Right cardiac atrium (tissue), 5 donors: ENCODE data around the gene NEXMIF. TPM values are rescaled to one million over a fixed set of nuclear protein-coding genes. Genes with fewer than 3 reads are reported as not detected.
"Not testable (repeated sequence)": the region's sequence is repeated elsewhere in the genome, so short reads cannot be mapped to it uniquely, and the experiment has no call there.

Source experiments
- ATAC-seq, 2 donors: fragments of 200-7000 bp; cut with Tn5 transposase; one replicate each; pipeline versions ENCODE4 v1.8.0 to v1.9.1; 2020; ENCODE audit warnings: moderate library complexity in 2 of 2, mild to moderate bottlenecking in 1 of 2
- DNase-seq, 3 donors: peaks; one replicate each; pipeline ENCODE4 v3.0.0-alpha.2; 2020
- H3K27ac ChIP-seq: one replicate; pipeline ENCODE4 v1.5.1; 2013; ENCODE audit warnings: mild to moderate bottlenecking, low read length, control low read depth, moderate library complexity
- H3K27me3 ChIP-seq: one replicate; pipeline ENCODE4 v1.6.1; 2013; ENCODE audit not compliant: control insufficient read depth, insufficient read depth
- H3K4me1 ChIP-seq: one replicate; pipeline ENCODE4 v1.6.1; 2013; ENCODE audit warnings: low read length; ENCODE audit not compliant: control insufficient read depth, insufficient read depth
- H3K4me3 ChIP-seq: one replicate; pipeline ENCODE4 v1.5.1; 2013; ENCODE audit warnings: low read length, control low read depth
- H3K9me3 ChIP-seq: one replicate; pipeline ENCODE4 v1.6.1; 2013; ENCODE audit warnings: low read length; ENCODE audit not compliant: control insufficient read depth
- WGBS: extraction: QIAGEN DNeasy Blood & Tissue Kit; methylation state at CpG from one replicate; pipeline ENCODE4 v1.1.7; 2013; 5-methylcytosine and 5-hydroxymethylcytosine counted together
- intact Hi-C, 4 donors: fragments of 100-400 bp; cut with DNase I; formaldehyde crosslinking; loops; one replicate each; pipeline versions ENCODE4 v1.11.0 to v1.14.0; 2022 to 2023
- polyA plus RNA-seq: library from polyadenylated mRNA; stranded (reverse); fragments of 200-250 nt; gene quantifications from one replicate; pipeline ENCODE4 v1.2.3, GENCODE V29; 2013
- total RNA-seq, 4 donors: library from RNA; stranded (reverse); fragmentation: NEBNext Ultra II Directional; extraction: Animal tissue kit (Norgen Biotek cat#: 25700); gene quantifications; one replicate each; pipeline ENCODE4 v1.2.1, GENCODE V29; 2021
- donor health status: healthy with polysubstance abuse.
- donor health status: DM: no; HTN: yes; CAD: no.
- donor health status: DM: no; HTN: no; CAD: no.
- donor health status: DM: no; HTN: yes; CAD: no; lungs with severe emphysema.
- donor health status: DM: yes; HTN: yes; CAD: no.

The NEXMIF gene
- total and polyA plus RNA-seq, 5 donors, result under 0.01 to 0.31 (median 0.26) TPM

- Histone ChIP-seq H3K4me3 (no peak overlapping the region), H3K4me1 (no peaks in the 10 kb centered on the region), H3K27me3 (no peaks in the 10 kb centered on the region), H3K27ac (no peak overlapping the region), H3K9me3 (no peaks in the 10 kb centered on the region)
- no peak for ATAC-seq
- no peak for DNase-seq
- intact Hi-C loops, result no loop called here
- 33% methylated on average over 1 of the region's 1 CpG for WGBS
Measured at GRCh38 chrX:74788545-74789086, 136.6 kb downstream of the NEXMIF start.

GRCh38 chrX:74784629-74785028, 140.6 kb downstream of the NEXMIF start:
- no peak overlapping the region for H3K27ac ChIP-seq
- H3K4me3 ChIP-seq, result no peak overlapping the region
- no peak for ATAC-seq
- DNase-seq, result no peak
- WGBS, result 70% methylated on average over 3 of the region's 3 CpGs
- no peaks in the 10 kb centered on the region for H3K27me3 ChIP-seq
- no peaks in the 10 kb centered on the region for H3K4me1 ChIP-seq
- intact Hi-C loops, result no loop called here
- no peaks in the 10 kb centered on the region for H3K9me3 ChIP-seq

GRCh38 chrX:74781507-74782034, 143.7 kb downstream of the NEXMIF start:
- no peaks in the 10 kb centered on the region for H3K9me3 ChIP-seq
- ATAC-seq (no peak), DNase-seq (no peak)
- 73% methylated on average over 1 of the region's 1 CpG for WGBS
- H3K27me3 ChIP-seq, result no peaks in the 10 kb centered on the region
- H3K4me1 ChIP-seq, result no peaks in the 10 kb centered on the region
- no peak overlapping the region for H3K4me3 ChIP-seq
- no peak overlapping the region for H3K27ac ChIP-seq
- intact Hi-C loops, result no loop called here

GRCh38 chrX:74779175-74779574, 146.1 kb downstream of the NEXMIF start:
- H3K27me3 ChIP-seq, result no peaks in the 10 kb centered on the region
- DNase-seq (no peak), ATAC-seq (no peak)
- no peaks in the 10 kb centered on the region for H3K4me1 ChIP-seq
- H3K4me3 ChIP-seq, result no peak overlapping the region
- no peaks in the 10 kb centered on the region for H3K9me3 ChIP-seq
- 76% methylated on average over 3 of the region's 3 CpGs for WGBS
- intact Hi-C loops, result no loop called here
- H3K27ac ChIP-seq, result no peak overlapping the region

GRCh38 chrX:74774988-74775387, 150.3 kb downstream of the NEXMIF start:
- intact Hi-C loops, result no loop called here
- Histone ChIP-seq H3K4me3 (no peak overlapping the region), H3K4me1 (no peaks in the 10 kb centered on the region), H3K27me3 (no peaks in the 10 kb centered on the region), H3K9me3 (no peaks in the 10 kb centered on the region), H3K27ac (no peak overlapping the region)
- DNase-seq, result no peak
- 50% methylated on average over 1 of the region's 1 CpG for WGBS
- ATAC-seq, result no peak

- Histone ChIP-seq H3K27ac (no peak overlapping the region), H3K4me1 (no peaks in the 10 kb centered on the region), H3K4me3 (no peak overlapping the region), H3K9me3 (no peaks in the 10 kb centered on the region), H3K27me3 (no peaks in the 10 kb centered on the region)
- intact Hi-C loops, result no loop called here
- DNase-seq, result no peak
- 84% methylated on average over 3 of the region's 3 CpGs for WGBS
- ATAC-seq, result no peak
Measured at GRCh38 chrX:74736450-74736849, 188.8 kb downstream of the NEXMIF start.

- DNase-seq (no peak), ATAC-seq (no peak)
- Histone ChIP-seq H3K4me3 (no peak overlapping the region), H3K9me3 (no peaks in the 10 kb centered on the region), H3K4me1 (no peaks in the 10 kb centered on the region), H3K27me3 (no peaks in the 10 kb centered on the region), H3K27ac (no peak overlapping the region)
- WGBS, result 81% methylated on average over 2 of the region's 2 CpGs
- intact Hi-C loops, result no loop called here
Measured at GRCh38 chrX:74705269-74705668, 220.0 kb downstream of the NEXMIF start.

- DNase-seq, ATAC-seq, H3K9me3 ChIP-seq, H3K4me1 ChIP-seq, intact Hi-C loops, H3K27ac ChIP-seq, H3K4me3 ChIP-seq, H3K27me3 ChIP-seq: not testable (repeated sequence)
- 86% methylated on average over 2 of the region's 2 CpGs for WGBS
Measured at GRCh38 chrX:74701343-74701742, 223.9 kb downstream of the NEXMIF start.

- no peaks in the 10 kb centered on the region for H3K9me3 ChIP-seq
- H3K27ac ChIP-seq, result no peak overlapping the region
- WGBS, result 54% methylated on average over 2 of the region's 2 CpGs
- no peaks in the 10 kb centered on the region for H3K4me1 ChIP-seq
- intact Hi-C loops, result no loop called here
- H3K4me3 ChIP-seq, result no peak overlapping the region
- no peaks in the 10 kb centered on the region for H3K27me3 ChIP-seq
- no peak for DNase-seq
- ATAC-seq, result no peak
Measured at GRCh38 chrX:74684466-74684865, 240.8 kb downstream of the NEXMIF start.

Other genes with a start within 250 kb of the NEXMIF start
- gene ABCB7, start 230.8 kb upstream of the NEXMIF start, total RNA-seq, result 10 to 100 TPM; 25.6 to 28.6 (median 27.3) TPM
- gene ABCB7, start 230.8 kb upstream of the NEXMIF start, polyA plus RNA-seq, result 15.6 TPM